Spinal cord (tissue), 10 donors: ENCODE measurements around the gene VPS26A. TPM values are rescaled to one million over a fixed set of nuclear protein-coding genes. Genes with fewer than 3 reads are reported as not detected.

Experiments used
- DNase-seq, 6 donors: peaks; one replicate each; pipeline versions ENCODE4 v3.0.0 to v3.0.0-alpha.2; 2013 to 2015; ENCODE audit warnings: low spot score in 6 of 6, low read depth in 4 of 6
- H3K27ac ChIP-seq: one replicate; pipeline ENCODE4 v1.5.1; 2013; ENCODE audit warnings: low read depth, low read length, control low read depth
- H3K27me3 ChIP-seq: one replicate; pipeline ENCODE4 v1.6.1; 2013; ENCODE audit warnings: low read length; ENCODE audit not compliant: control insufficient read depth, insufficient read depth
- H3K36me3 ChIP-seq: one replicate; pipeline ENCODE4 v1.6.1; 2013; ENCODE audit warnings: low read length; ENCODE audit not compliant: control insufficient read depth, insufficient read depth
- H3K4me1 ChIP-seq: one replicate; pipeline ENCODE4 v1.6.1; 2013; ENCODE audit warnings: low read length; ENCODE audit not compliant: control insufficient read depth, insufficient read depth
- H3K4me3 ChIP-seq: one replicate; pipeline ENCODE4 v1.5.1; 2013; ENCODE audit warnings: low read depth, low read length, control low read depth
- H3K9me3 ChIP-seq: one replicate; pipeline ENCODE4 v1.6.1; 2013; ENCODE audit warnings: low read length; ENCODE audit not compliant: control insufficient read depth, insufficient read depth
- WGBS: methylation state at CpG from one replicate; pipeline ENCODE4 v1.1.5; 2013; ENCODE audit warnings: missing lambda C conversion rate; ENCODE audit not compliant: insufficient coverage; 5-methylcytosine and 5-hydroxymethylcytosine counted together
- polyA plus RNA-seq, 2 donors: library from polyadenylated mRNA; unstranded; fragments of 120-200 nt; gene quantifications; one replicate each; pipeline ENCODE4 v1.2.1, GENCODE V29; 2013; ENCODE audit not compliant: insufficient read length in 2 of 2
- total RNA-seq, 2 donors: library from RNA; depleted of rRNA in 1 of 2; stranded (reverse); fragments of 120-200 nt in 1 of 2; fragments of >200 nt in 1 of 2; gene quantifications; one replicate each; pipeline versions ENCODE4 v1.2.3 to v1.2.4, GENCODE V29; 2013 to 2014
- donor health status: healthy.

The VPS26A gene
- total and polyA plus RNA-seq, 4 donors = 32.0 to 70.1 (median 50.0) TPM

DNA sequence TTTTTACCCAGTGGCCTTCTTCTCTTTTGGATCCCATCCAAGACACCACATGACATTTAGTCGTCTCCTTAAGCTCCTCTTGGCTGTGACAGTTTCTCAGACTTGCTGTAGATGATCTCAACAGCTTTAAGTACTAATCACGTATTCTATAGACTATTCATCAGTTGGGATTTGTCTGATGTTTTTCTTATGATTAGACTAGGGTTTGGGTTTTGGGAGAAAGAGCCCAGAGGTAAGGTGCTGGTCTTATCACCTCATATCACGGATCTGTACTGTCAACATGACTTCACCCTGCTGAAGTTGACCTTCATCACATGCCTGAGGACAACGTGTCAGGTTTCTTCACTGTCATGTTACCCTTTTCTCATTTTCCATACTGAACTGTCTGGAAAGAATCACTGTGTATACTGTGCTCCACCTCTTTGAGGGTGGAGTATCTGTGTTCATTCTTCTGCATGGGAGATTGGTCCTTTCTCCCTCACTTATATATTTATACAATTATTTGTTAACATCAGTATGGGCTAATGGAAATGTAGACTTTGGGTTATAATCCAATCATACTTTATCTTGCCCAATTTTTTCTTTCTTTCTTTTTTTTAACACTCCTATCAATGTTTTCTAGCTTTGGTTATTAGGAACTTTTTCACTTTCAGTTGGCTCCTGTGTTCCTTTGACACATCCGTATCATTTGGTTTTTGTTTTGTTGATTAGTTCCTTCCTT is 89.8 kb downstream of the VPS26A start:
- no peak for DNase-seq
- Histone ChIP-seq H3K4me1 (no peaks in the 10 kb centered on the region), H3K9me3 (no peaks in the 10 kb centered on the region), H3K27me3 (no peaks in the 10 kb centered on the region), H3K4me3 (no peak overlapping the region), H3K27ac (no peak overlapping the region), H3K36me3 (peaks cover under 1% of the 10 kb centered on the region)
- WGBS = 55% methylated on average over 3 of the region's 5 CpGs

DNA sequence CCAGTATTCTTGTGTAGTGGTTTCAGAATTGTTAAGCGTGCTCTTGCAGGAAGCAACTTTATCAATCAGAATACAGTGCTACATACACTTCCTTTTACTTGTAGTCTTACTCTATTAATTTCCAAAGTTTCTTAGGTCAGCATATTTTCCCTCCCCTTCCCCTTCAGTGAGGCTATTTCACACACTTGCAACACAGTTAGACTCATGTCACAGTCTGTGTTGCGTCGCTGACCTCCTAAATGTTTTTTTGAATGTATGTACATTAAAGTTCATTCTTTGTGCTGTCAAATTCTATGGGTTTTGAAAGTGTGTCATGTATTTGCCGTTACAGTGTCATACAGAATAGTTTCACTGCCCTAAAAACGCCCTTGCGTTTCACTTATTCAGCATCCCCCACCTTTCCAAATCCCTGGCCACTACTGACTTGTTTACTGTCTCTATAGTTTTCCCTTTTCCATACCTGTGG is 90.7 kb downstream of the VPS26A start:
- WGBS = no CpG with 5 or more reads among the region's 6 CpGs
- Histone ChIP-seq H3K4me3 (no peak overlapping the region), H3K27me3 (no peaks in the 10 kb centered on the region), H3K27ac (no peak overlapping the region), H3K9me3 (no peaks in the 10 kb centered on the region), H3K4me1 (no peaks in the 10 kb centered on the region), H3K36me3 (no peaks in the 10 kb centered on the region)
- no peak for DNase-seq

DNA sequence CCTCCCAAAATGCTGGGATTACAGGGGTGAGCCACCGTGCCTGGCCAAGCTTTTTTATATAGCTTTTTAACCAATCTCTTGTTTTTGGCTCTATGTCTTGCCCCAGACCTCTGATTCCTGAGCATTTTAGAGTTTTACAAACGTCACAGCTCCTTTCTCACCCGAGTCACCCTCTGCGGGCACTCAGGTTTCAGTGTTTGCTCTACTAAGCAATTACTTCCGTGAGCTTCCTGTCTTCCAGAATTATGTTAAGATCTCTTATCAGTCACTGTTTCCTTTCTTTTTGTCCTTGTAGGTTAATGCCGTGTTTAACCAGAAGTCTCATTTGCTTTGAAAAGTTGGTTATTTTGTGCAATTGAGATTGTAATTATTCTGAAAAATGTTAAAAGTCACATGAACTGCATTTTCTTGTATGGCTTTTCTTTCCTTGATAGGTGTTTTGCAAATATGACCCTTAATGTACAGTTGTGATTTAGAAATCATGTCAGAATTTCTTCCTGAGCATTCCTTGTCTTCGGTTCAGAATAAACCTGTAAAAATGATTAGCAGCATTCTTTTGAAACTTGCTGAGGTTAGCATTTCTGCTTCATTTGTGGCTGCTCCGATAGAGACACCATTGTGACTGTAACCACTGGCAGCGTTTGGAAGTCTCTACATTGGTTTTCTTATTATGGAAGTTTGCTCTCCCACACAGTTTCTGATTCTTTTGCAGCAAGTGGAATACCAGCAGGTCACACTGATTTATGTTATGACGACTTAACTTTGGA is 91.6 kb downstream of the VPS26A start:
- Histone ChIP-seq H3K4me3 (no peak overlapping the region), H3K9me3 (no peaks in the 10 kb centered on the region), H3K27ac (no peak overlapping the region), H3K4me1 (no peaks in the 10 kb centered on the region), H3K27me3 (no peaks in the 10 kb centered on the region), H3K36me3 (no peaks in the 10 kb centered on the region)
- no peak for DNase-seq
- 61% methylated on average over 6 of the region's 10 CpGs for WGBS

DNA sequence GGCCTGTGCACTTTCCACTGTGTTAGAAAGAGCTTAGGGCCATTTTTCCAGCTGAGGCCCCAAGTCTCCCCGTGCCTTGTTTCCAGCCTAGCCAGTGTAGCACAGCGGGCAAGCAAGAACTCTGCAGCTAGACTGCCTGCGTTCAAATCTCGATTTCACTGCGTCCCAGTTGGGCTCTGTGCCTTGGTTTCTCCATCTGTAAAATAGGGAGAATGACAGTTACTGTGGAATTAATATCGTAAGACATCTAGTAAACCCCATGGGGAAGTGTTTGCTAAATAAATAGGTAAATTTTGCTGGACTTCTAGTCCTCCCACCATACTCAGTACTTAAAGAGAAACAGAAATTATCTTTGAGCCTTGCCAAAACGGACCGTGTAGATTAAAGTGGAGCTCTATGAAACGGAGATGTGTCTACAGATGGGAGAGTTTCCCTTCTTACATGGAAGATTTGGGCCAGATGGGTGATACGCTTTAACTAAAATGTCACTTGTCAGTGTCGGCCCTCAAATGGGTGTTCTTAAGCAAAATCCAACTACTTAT is 92.7 kb downstream of the VPS26A start:
- H3K4me3 ChIP-seq = no peak overlapping the region
- H3K27ac ChIP-seq = no peak overlapping the region
- no peak for DNase-seq
- 97% methylated on average over 5 of the region's 11 CpGs for WGBS
- H3K27me3 ChIP-seq = no peaks in the 10 kb centered on the region
- no peaks in the 10 kb centered on the region for H3K36me3 ChIP-seq
- H3K4me1 ChIP-seq = peaks cover 5% of the 10 kb centered on the region
- H3K9me3 ChIP-seq = no peaks in the 10 kb centered on the region

DNA sequence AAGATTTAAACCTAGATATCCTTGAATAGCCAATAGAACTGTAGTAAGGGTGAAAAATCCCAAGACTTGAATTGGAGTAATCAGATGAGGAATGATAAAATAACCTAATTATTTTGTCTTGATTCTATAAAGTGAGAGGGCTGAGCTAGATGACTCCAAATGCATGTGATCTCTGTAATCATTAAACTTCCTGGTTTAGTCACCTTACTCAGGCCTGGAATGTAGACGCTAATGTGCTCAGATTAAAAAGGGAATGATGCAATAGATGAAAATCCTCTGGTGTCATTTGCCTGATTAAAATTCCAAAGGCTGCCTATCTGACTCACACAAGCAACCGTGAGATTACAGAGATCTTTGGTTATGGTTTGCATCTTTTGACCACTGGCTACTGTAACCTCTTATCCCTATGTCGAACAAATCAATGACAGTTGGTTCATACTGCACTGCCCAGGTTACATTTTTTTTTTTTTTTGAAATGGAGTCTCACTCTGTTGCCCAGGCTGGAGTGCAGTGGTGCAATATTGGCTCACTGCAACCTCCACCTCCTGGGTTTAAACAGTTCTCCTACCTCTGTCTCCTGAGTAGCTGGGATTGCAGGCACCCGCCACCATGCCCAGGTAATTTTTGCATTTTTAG is 93.3 kb downstream of the VPS26A start:
- Histone ChIP-seq H3K27ac (no peak overlapping the region), H3K27me3 (no peaks in the 10 kb centered on the region), H3K9me3 (no peaks in the 10 kb centered on the region), H3K4me3 (no peak overlapping the region), H3K36me3 (no peaks in the 10 kb centered on the region), H3K4me1 (peaks cover 5% of the 10 kb centered on the region)
- no peak for DNase-seq
- 94% methylated on average over 2 of the region's 4 CpGs for WGBS

DNA sequence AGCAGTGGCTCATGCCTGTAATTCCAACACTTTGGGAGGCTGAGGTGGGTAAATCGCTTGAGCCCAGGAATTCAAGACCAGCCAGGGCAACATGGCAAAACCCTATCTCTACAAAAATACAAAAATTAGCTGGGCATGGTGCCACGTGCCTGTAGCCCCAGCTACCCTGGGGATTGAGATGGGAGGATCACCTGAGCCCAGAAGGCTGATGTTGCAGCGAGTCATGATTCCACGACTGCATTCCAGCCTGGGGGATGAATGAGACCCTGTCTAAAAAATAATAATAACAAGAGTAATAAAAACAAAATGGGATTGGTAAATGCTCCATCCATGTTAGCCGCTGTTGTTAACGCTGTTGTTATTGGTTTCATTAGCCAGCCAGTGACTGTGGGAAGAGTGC is 94.9 kb downstream of the VPS26A start:
- H3K4me1 ChIP-seq = peaks cover 5% of the 10 kb centered on the region
- no peaks in the 10 kb centered on the region for H3K9me3 ChIP-seq
- H3K27ac ChIP-seq = no peak overlapping the region
- 100% methylated on average over 2 of the region's 6 CpGs for WGBS
- H3K36me3 ChIP-seq = no peaks in the 10 kb centered on the region
- no peak overlapping the region for H3K4me3 ChIP-seq
- DNase-seq = no peak
- no peaks in the 10 kb centered on the region for H3K27me3 ChIP-seq

DNA sequence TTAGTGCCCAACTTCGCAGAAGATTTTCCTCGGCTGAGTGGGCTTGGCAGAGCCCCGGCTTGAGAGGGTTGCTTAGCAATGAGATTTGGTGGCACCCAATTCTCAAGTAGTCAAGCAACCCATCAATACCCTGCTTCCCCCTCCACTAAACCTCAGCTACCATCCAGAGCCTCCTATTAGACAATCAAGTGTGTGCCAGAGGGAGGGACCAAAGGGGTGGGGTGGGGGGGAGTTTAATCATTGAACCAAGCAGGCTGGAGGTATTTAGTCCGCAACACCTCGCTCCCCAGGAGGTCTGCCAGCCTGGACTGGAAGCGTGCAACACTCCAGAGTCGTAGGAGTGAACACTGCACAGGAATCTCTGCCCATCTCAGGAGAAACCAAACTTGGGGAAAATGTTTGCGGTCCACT is 96.1 kb downstream of the VPS26A start, which contains the start of gene HKDC1:
TSS of gene HKDC1 (plus strand) at position 292 of the 411 bp plus-strand sequence. CDS start at position 396, 104 bp downstream.
- peaks cover 5% of the 10 kb centered on the region for H3K4me1 ChIP-seq
- no peaks in the 10 kb centered on the region for H3K27me3 ChIP-seq
- WGBS = 55% methylated on average over 7 of the region's 8 CpGs
- no peak within 1 kb of the TSS for H3K4me3 ChIP-seq
- no peak within 1 kb of the TSS for H3K27ac ChIP-seq
- H3K9me3 ChIP-seq = no peaks in the 10 kb centered on the region
- no peaks in the 10 kb centered on the region for H3K36me3 ChIP-seq
- DNase-seq = peak in 4 of 6 donors; percentile 21 to 77 (median 38)

DNA sequence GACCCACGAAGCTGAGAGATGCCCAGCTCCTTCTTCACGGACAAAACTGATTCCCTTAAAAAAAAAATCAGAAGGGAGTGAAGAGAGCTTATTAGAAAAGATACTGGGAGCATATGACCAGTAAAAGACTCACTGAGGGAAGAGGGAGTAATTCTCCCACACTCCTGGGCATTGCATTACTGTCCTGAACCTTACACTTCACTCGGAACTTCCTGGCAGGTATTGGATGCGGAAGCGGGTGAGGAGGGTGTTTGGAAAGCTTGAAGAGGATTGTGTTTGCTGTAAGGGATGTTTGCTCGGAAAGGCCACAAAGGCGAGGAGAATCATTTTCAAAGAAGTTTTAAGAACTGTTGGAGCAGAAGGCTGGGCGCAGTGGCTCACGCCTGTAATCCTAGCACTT is 96.5 kb downstream of the VPS26A start:
- WGBS = 97% methylated on average over 7 of the region's 9 CpGs
- H3K9me3 ChIP-seq = no peaks in the 10 kb centered on the region
- no peaks in the 10 kb centered on the region for H3K27me3 ChIP-seq
- peaks cover 7% of the 10 kb centered on the region for H3K4me1 ChIP-seq
- no peak overlapping the region for H3K4me3 ChIP-seq
- H3K27ac ChIP-seq = no peak overlapping the region
- H3K36me3 ChIP-seq = no peaks in the 10 kb centered on the region
- DNase-seq = no peak
